Neural cell (in vitro differentiated cells): Measurements from ENCODE around the gene PLEKHA5. TPM values are rescaled to one million over a fixed set of nuclear protein-coding genes. Genes with fewer than 3 reads are reported as not detected.
A peak's percentile ranks its signal among the peaks of the same experiment; 100 is the strongest.

Experiments
- H2AFZ ChIP-seq: fragments of 200-600, 300-800 bp; sonication (generic), shearing (Covaris generic); 2 replicates; pipeline ENCODE4 v1.6.0; 2014; ENCODE audit warnings: low read depth, mild to moderate bottlenecking, antibody characterized with exemption, low read length, moderate library complexity
- H3F3A ChIP-seq: fragments of 200-600 bp; shearing (Covaris generic); 2 replicates; pipeline ENCODE4 v1.6.1; 2016; ENCODE audit warnings: mild to moderate bottlenecking, moderate library complexity, mixed read lengths, antibody characterized with exemption, low read length; ENCODE audit not compliant: insufficient read depth, poor library complexity, severe bottlenecking
- H3K27ac ChIP-seq: fragments of 200-600, 300-800 bp; sonication (generic), shearing (Covaris generic); 2 replicates; pipeline ENCODE4 v1.5.1; 2014; ENCODE audit warnings: mild to moderate bottlenecking, low read length, moderate library complexity
- H3K27me3 ChIP-seq: fragments of 300-800, 200-600 bp; sonication (generic), shearing (Covaris generic); 2 replicates; pipeline ENCODE4 v1.6.0; 2014; ENCODE audit warnings: mild to moderate bottlenecking, low read depth, low read length, moderate library complexity; ENCODE audit not compliant: insufficient read depth
- H3K36me3 ChIP-seq: fragments of 300-800, 200-600 bp; sonication (generic), shearing (Covaris generic); 2 replicates; pipeline ENCODE4 v1.5.1; 2014; ENCODE audit warnings: mild to moderate bottlenecking, antibody characterized with exemption, low read length, moderate library complexity; ENCODE audit not compliant: insufficient read depth
- H3K4me2 ChIP-seq: fragments of 300-800, 200-600 bp; sonication (generic), shearing (Covaris generic); 2 replicates; pipeline ENCODE4 v1.6.0; 2014; ENCODE audit warnings: mild to moderate bottlenecking, low read length
- H3K4me3 ChIP-seq: fragments of 300-800, 200-600 bp; sonication (generic), shearing (Covaris generic); 2 replicates; pipeline ENCODE4 v1.5.1; 2014; ENCODE audit warnings: mild to moderate bottlenecking, low read length, moderate library complexity
- H3K79me2 ChIP-seq: fragments of 200-600 bp; shearing (Covaris generic); replicated peaks from 2 replicates; pipeline ENCODE4 v1.6.0; 2014; ENCODE audit warnings: mild to moderate bottlenecking, low read length, moderate library complexity; ENCODE audit not compliant: insufficient read depth
- H3K9ac ChIP-seq: fragments of 300-800, 200-600 bp; sonication (generic), shearing (Covaris generic); 2 replicates; pipeline ENCODE4 v1.6.1; 2016; ENCODE audit warnings: mild to moderate bottlenecking, low read length, mixed read lengths
- H3K9me2 ChIP-seq: fragments of 200-600 bp; shearing (Covaris generic); 2 replicates; pipeline ENCODE4 v1.6.1; 2016; ENCODE audit warnings: mild to moderate bottlenecking, low read length, mixed read lengths; ENCODE audit not compliant: insufficient read depth
- H3K9me3 ChIP-seq: fragments of 200-600, 300-800 bp; sonication (generic), shearing (Covaris generic); 2 replicates; pipeline ENCODE4 v1.6.1; 2016; ENCODE audit warnings: mild to moderate bottlenecking, mixed run types, low read length, moderate library complexity, mixed read lengths
- H4K20me1 ChIP-seq: fragments of 200-600 bp; shearing (Covaris generic); 2 replicates; pipeline ENCODE4 v1.6.1; 2016; ENCODE audit warnings: mild to moderate bottlenecking, mixed run types; ENCODE audit not compliant: insufficient read depth
- EP300 ChIP-seq: fragments of 450-650 bp; conservative IDR thresholded peaks from 2 replicates; pipeline ENCODE4 v1.6.1; 2014; ENCODE audit warnings: antibody characterized with exemption, mild to moderate bottlenecking, moderate library complexity; ENCODE audit not compliant: poor library complexity, severe bottlenecking
- EZH2 ChIP-seq: fragments of 200-600, 300-800 bp; shearing (Covaris generic), sonication (generic); IDR thresholded peaks from 2 replicates; pipeline ENCODE4 v1.6.1; 2014; ENCODE audit warnings: antibody characterized with exemption, low read length, borderline replicate concordance, mild to moderate bottlenecking; ENCODE audit not compliant: insufficient read depth, poor library complexity, severe bottlenecking
- MXI1 ChIP-seq: fragments of 450-650 bp; conservative IDR thresholded peaks from 2 replicates; pipeline ENCODE4 v1.6.1; 2014; ENCODE audit warnings: antibody characterized with exemption, mild to moderate bottlenecking; ENCODE audit not compliant: poor library complexity, severe bottlenecking
- POLR2AphosphoS5 ChIP-seq: IDR thresholded peaks from 2 replicates; pipeline ENCODE4 v1.6.1; 2012
- RAD21 ChIP-seq: fragments of 450-650 bp; conservative IDR thresholded peaks from 2 replicates; pipeline ENCODE4 v1.6.1; 2014; ENCODE audit warnings: antibody characterized with exemption, mild to moderate bottlenecking, moderate library complexity
- SMC3 ChIP-seq: fragments of 450-650 bp; conservative IDR thresholded peaks from 2 replicates; pipeline ENCODE4 v1.6.1; 2014; ENCODE audit warnings: antibody characterized with exemption, mild to moderate bottlenecking, moderate library complexity; ENCODE audit not compliant: poor library complexity
- TAF1 ChIP-seq: IDR thresholded peaks from 2 replicates; pipeline ENCODE4 v1.6.1; 2012; ENCODE audit warnings: low read depth
- polyA minus RNA-seq: library from RNA; depleted of rRNA, polyadenylated mRNA; stranded (reverse); fragments of >200 nt; gene quantifications from 2 replicates; pipeline ENCODE4 v1.2.3, GENCODE V29; 2014
- polyA plus RNA-seq: library from polyadenylated mRNA; depleted of rRNA; stranded (reverse); fragments of >200 nt; gene quantifications from 2 replicates; pipeline ENCODE4 v1.2.3, GENCODE V29; 2014
- TF ChIP-seq, protein P1 (sequence below): IDR thresholded peaks from 2 replicates; pipeline ENCODE4 v1.6.1; 2012; ENCODE audit warnings: borderline replicate concordance
- TF ChIP-seq, protein P2 (sequence below): fragments of 450-650 bp; IDR thresholded peaks from 2 replicates; pipeline ENCODE4 v1.5.1; 2014; ENCODE audit warnings: antibody characterized with exemption, mild to moderate bottlenecking, moderate library complexity; ENCODE audit not compliant: poor library complexity, severe bottlenecking

Gene PLEKHA5, protein sequence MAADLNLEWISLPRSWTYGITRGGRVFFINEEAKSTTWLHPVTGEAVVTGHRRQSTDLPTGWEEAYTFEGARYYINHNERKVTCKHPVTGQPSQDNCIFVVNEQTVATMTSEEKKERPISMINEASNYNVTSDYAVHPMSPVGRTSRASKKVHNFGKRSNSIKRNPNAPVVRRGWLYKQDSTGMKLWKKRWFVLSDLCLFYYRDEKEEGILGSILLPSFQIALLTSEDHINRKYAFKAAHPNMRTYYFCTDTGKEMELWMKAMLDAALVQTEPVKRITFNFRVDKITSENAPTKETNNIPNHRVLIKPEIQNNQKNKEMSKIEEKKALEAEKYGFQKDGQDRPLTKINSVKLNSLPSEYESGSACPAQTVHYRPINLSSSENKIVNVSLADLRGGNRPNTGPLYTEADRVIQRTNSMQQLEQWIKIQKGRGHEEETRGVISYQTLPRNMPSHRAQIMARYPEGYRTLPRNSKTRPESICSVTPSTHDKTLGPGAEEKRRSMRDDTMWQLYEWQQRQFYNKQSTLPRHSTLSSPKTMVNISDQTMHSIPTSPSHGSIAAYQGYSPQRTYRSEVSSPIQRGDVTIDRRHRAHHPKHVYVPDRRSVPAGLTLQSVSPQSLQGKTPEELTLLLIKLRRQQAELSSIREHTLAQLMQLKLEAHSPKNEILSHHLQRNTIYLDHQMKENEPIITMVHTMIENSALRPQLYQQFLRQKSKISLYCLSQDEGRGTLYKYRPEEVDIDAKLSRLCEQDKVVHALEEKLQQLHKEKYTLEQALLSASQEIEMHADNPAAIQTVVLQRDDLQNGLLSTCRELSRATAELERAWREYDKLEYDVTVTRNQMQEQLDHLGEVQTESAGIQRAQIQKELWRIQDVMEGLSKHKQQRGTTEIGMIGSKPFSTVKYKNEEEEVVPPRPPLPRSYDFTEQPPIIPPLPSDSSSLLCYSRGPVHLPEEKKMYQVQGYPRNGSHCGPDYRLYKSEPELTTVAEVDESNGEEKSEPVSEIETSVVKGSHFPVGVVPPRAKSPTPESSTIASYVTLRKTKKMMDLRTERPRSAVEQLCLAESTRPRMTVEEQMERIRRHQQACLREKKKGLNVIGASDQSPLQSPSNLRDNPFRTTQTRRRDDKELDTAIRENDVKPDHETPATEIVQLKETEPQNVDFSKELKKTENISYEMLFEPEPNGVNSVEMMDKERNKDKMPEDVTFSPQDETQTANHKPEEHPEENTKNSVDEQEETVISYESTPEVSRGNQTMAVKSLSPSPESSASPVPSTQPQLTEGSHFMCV
- 109 and 130 TPM in 2 replicates for polyA plus RNA-seq
- 153 and 180 TPM in 2 replicates for polyA minus RNA-seq

DNA sequence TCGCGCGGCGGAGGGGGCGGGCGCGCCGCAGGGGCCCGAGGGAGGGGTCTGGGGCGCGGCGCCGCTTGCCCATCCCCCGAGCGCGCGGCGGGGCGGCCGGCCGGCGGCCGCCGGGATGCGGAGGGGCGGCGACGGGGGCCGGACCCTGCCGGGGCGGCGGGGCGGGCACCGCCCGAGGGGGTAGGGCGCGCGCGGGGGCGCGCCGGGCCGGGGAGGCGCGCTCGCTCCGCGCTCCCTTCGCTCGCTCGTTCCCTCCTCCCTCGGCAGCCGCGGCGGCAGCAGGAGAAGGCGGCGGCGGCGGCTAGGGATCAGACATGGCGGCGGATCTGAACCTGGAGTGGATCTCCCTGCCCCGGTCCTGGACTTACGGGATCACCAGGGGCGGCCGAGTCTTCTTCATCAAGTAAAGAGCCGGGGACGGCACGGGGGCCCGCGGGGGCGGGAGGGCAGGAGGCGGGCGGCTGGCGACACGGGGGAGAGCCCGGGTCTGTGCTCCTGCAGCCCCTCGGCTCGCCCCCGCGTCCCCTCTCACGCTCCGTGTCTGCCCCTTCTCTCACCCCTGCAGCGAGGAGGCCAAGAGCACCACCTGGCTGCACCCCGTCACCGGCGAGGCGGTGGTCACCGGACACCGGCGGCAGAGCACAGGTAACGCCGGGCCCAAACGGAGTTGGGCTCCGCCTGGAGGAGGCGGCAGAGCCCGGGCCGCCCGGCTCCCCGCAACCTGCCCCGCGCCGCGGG is at the start of gene PLEKHA5:
TSS of gene PLEKHA5 (plus strand) at position 248 of the 738 bp plus-strand sequence. CDS start at position 315, 67 bp downstream.
- Histone ChIP-seq H3F3A (peaks cover 3% of the 10 kb centered on the region), H3K9me2 (no peaks in the 10 kb centered on the region), H3K27ac (peak within 1 kb of the TSS; percentile 83), H3K4me3 (peak within 1 kb of the TSS; percentile 90), H2AFZ (peak within 1 kb of the TSS; percentile 57), H4K20me1 (no peaks in the 10 kb centered on the region), H3K79me2 (peaks cover 37% of the 10 kb centered on the region), H3K9me3 (no peaks in the 10 kb centered on the region), H3K4me2 (peak within 1 kb of the TSS; percentile 85), H3K27me3 (no peaks in the 10 kb centered on the region), H3K36me3 (no peaks in the 10 kb centered on the region), H3K9ac (peak within 1 kb of the TSS; percentile 90)
- TF ChIP-seq, protein P1, sequence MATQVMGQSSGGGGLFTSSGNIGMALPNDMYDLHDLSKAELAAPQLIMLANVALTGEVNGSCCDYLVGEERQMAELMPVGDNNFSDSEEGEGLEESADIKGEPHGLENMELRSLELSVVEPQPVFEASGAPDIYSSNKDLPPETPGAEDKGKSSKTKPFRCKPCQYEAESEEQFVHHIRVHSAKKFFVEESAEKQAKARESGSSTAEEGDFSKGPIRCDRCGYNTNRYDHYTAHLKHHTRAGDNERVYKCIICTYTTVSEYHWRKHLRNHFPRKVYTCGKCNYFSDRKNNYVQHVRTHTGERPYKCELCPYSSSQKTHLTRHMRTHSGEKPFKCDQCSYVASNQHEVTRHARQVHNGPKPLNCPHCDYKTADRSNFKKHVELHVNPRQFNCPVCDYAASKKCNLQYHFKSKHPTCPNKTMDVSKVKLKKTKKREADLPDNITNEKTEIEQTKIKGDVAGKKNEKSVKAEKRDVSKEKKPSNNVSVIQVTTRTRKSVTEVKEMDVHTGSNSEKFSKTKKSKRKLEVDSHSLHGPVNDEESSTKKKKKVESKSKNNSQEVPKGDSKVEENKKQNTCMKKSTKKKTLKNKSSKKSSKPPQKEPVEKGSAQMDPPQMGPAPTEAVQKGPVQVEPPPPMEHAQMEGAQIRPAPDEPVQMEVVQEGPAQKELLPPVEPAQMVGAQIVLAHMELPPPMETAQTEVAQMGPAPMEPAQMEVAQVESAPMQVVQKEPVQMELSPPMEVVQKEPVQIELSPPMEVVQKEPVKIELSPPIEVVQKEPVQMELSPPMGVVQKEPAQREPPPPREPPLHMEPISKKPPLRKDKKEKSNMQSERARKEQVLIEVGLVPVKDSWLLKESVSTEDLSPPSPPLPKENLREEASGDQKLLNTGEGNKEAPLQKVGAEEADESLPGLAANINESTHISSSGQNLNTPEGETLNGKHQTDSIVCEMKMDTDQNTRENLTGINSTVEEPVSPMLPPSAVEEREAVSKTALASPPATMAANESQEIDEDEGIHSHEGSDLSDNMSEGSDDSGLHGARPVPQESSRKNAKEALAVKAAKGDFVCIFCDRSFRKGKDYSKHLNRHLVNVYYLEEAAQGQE, result peak; percentile 34
- TF ChIP-seq RAD21 (peak; percentile 46), MXI1 (no peak), POLR2AphosphoS5 (peak; percentile 74), TAF1 (peak; percentile 19), EZH2 (no peak), EP300 (no peak), SMC3 (peak; percentile 48)
- TF ChIP-seq, protein P2, sequence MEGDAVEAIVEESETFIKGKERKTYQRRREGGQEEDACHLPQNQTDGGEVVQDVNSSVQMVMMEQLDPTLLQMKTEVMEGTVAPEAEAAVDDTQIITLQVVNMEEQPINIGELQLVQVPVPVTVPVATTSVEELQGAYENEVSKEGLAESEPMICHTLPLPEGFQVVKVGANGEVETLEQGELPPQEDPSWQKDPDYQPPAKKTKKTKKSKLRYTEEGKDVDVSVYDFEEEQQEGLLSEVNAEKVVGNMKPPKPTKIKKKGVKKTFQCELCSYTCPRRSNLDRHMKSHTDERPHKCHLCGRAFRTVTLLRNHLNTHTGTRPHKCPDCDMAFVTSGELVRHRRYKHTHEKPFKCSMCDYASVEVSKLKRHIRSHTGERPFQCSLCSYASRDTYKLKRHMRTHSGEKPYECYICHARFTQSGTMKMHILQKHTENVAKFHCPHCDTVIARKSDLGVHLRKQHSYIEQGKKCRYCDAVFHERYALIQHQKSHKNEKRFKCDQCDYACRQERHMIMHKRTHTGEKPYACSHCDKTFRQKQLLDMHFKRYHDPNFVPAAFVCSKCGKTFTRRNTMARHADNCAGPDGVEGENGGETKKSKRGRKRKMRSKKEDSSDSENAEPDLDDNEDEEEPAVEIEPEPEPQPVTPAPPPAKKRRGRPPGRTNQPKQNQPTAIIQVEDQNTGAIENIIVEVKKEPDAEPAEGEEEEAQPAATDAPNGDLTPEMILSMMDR, result peak; percentile 58
